Lung (tissue), 12 donors: ENCODE results near the gene EXOC4. TPM values are rescaled to one million over a fixed set of nuclear protein-coding genes. Genes with fewer than 3 reads are reported as not detected.

ENCODE experiments used
- ATAC-seq: fragments of 200-7000 bp; cut with Tn5 transposase; one replicate; pipeline ENCODE4 v1.9.1; 2020; ENCODE audit warnings: moderate number of reproducible peaks; ENCODE audit not compliant: insufficient read depth, low FRiP score
- DNase-seq, 3 donors: peaks; one replicate each; pipeline ENCODE4 v3.0.0-alpha.2; 2013 to 2017
- H3K27ac ChIP-seq, 2 donors: one replicate each; pipeline ENCODE4 v1.5.1; 2013; ENCODE audit warnings: mild to moderate bottlenecking in 2 of 2, moderate library complexity in 2 of 2, control low read depth in 1 of 2, inconsistent platforms in 1 of 2, low read depth in 1 of 2, low read length in 1 of 2
- H3K27me3 ChIP-seq, 3 donors: one replicate each; pipeline ENCODE4 v1.5.1; 2013; ENCODE audit warnings: low read length in 2 of 3; ENCODE audit not compliant: control insufficient read depth in 3 of 3, insufficient read depth in 3 of 3
- H3K36me3 ChIP-seq, 4 donors: one replicate each; pipeline ENCODE4 v1.5.1; 2013; ENCODE audit warnings: low read length in 4 of 4, mild to moderate bottlenecking in 1 of 4, moderate library complexity in 1 of 4; ENCODE audit not compliant: control insufficient read depth in 4 of 4, insufficient read depth in 4 of 4
- H3K4me1 ChIP-seq, 5 donors: one replicate each; pipeline ENCODE4 v1.5.1; 2013; ENCODE audit warnings: low read length in 5 of 5, mild to moderate bottlenecking in 2 of 5, moderate library complexity in 1 of 5; ENCODE audit not compliant: control insufficient read depth in 5 of 5, insufficient read depth in 5 of 5
- H3K4me3 ChIP-seq: one replicate; pipeline ENCODE4 v1.5.1; 2013; ENCODE audit warnings: mild to moderate bottlenecking, control low read depth, moderate library complexity
- H3K9ac ChIP-seq, 2 donors: one replicate each; pipeline ENCODE4 v1.5.1; 2013; ENCODE audit warnings: low read length in 2 of 2, control low read depth in 1 of 2; ENCODE audit not compliant: insufficient read depth in 1 of 2
- H3K9me3 ChIP-seq, 4 donors: one replicate each; pipeline ENCODE4 v1.5.1; 2013; ENCODE audit warnings: low read length in 3 of 4, mild to moderate bottlenecking in 1 of 4, moderate library complexity in 1 of 4; ENCODE audit not compliant: control insufficient read depth in 4 of 4, insufficient read depth in 3 of 4
- WGBS, 2 donors: extraction: QIAGEN DNeasy Blood & Tissue Kit; methylation state at CpG; one replicate each; pipeline ENCODE4 v1.1.7; 2013; 5-methylcytosine and 5-hydroxymethylcytosine counted together
- polyA plus RNA-seq, 2 donors: library from polyadenylated mRNA; stranded (reverse); fragments of 200-250 nt; gene quantifications; one replicate each; pipeline ENCODE4 v1.2.1, GENCODE V29; 2013
- total RNA-seq, 2 donors: library from RNA; depleted of rRNA in 1 of 2; stranded (reverse); fragments of >200 nt in 1 of 2; gene quantifications; one replicate each; pipeline ENCODE4 v1.2.1, GENCODE V29; 2014 to 2021
- TF ChIP-seq, protein P1 (sequence below): IDR thresholded peaks from 2 replicates; pipeline ENCODE4 v1.5.1; 2012; ENCODE audit warnings: mild to moderate bottlenecking; ENCODE audit errors: control extremely low read depth, extremely low read depth
- donor health status: control.
- donor health status: control.
- donor health status: Bipolar disorder and iron deficiency.
- donor health status: healthy.
- donor health status: DM: yes; HTN: yes; CAD: no.

EXOC4 gene
- total and polyA plus RNA-seq, 4 donors = 10.3 to 232 (median 47.4) TPM

GRCh38 chr7:133563251-133563650, 310.4 kb downstream of the EXOC4 start:
- Histone ChIP-seq H3K4me1 (no peaks in the 10 kb centered on the region), H3K9ac (no peak overlapping the region), H3K9me3 (peaks cover 0 to 2% (median 0%) of the 10 kb centered on the region in 4 donors), H3K4me3 (no peak overlapping the region), H3K27ac (no peak overlapping the region), H3K36me3 (no peaks in the 10 kb centered on the region), H3K27me3 (no peaks in the 10 kb centered on the region)
- no peak for DNase-seq
- ATAC-seq = no peak
- 34 to 70% methylated on average over 5 of the region's 5 CpGs for WGBS, 2 donors
- TF ChIP-seq, protein P1, sequence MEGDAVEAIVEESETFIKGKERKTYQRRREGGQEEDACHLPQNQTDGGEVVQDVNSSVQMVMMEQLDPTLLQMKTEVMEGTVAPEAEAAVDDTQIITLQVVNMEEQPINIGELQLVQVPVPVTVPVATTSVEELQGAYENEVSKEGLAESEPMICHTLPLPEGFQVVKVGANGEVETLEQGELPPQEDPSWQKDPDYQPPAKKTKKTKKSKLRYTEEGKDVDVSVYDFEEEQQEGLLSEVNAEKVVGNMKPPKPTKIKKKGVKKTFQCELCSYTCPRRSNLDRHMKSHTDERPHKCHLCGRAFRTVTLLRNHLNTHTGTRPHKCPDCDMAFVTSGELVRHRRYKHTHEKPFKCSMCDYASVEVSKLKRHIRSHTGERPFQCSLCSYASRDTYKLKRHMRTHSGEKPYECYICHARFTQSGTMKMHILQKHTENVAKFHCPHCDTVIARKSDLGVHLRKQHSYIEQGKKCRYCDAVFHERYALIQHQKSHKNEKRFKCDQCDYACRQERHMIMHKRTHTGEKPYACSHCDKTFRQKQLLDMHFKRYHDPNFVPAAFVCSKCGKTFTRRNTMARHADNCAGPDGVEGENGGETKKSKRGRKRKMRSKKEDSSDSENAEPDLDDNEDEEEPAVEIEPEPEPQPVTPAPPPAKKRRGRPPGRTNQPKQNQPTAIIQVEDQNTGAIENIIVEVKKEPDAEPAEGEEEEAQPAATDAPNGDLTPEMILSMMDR = no peak

GRCh38 chr7:133564484-133564883, 311.6 kb downstream of the EXOC4 start:
- TF ChIP-seq, protein P1 = no peak
- ATAC-seq (no peak), DNase-seq (no peak)
- Histone ChIP-seq H3K4me3 (no peak overlapping the region), H3K27ac (no peak overlapping the region), H3K27me3 (no peaks in the 10 kb centered on the region), H3K9me3 (peaks cover 0 to 2% (median 0%) of the 10 kb centered on the region in 4 donors), H3K36me3 (no peaks in the 10 kb centered on the region), H3K4me1 (no peaks in the 10 kb centered on the region), H3K9ac (no peak overlapping the region)
- 93 to 96% methylated on average over 2 of the region's 2 CpGs for whole genome bisulfite sequencing, 2 donors

- Histone ChIP-seq H3K4me3 (no peak overlapping the region), H3K9me3 (peaks cover 0 to 2% (median 0%) of the 10 kb centered on the region in 4 donors), H3K4me1 (no peaks in the 10 kb centered on the region), H3K36me3 (no peaks in the 10 kb centered on the region), H3K27ac (no peak overlapping the region), H3K27me3 (no peaks in the 10 kb centered on the region), H3K9ac (no peak overlapping the region)
- ATAC-seq = no peak
- TF ChIP-seq, protein P1 = no peak
- 74 to 91% methylated on average over 3 of the region's 3 CpGs for WGBS, 2 donors
- DNase-seq = no peak
Measured at GRCh38 chr7:133568544-133568943, 315.7 kb downstream of the EXOC4 start.

GRCh38 chr7:133570321-133570720, 317.4 kb downstream of the EXOC4 start:
- DNase-seq (no peak), ATAC-seq (no peak)
- Histone ChIP-seq H3K9me3 (peaks cover 0 to 2% (median 0%) of the 10 kb centered on the region in 4 donors), H3K27ac (no peak overlapping the region), H3K36me3 (no peaks in the 10 kb centered on the region), H3K4me3 (no peak overlapping the region), H3K9ac (no peak overlapping the region), H3K27me3 (no peaks in the 10 kb centered on the region), H3K4me1 (no peaks in the 10 kb centered on the region)
- TF ChIP-seq, protein P1 = no peak
- WGBS, 2 donors = 73 to 91% methylated on average over 3 of the region's 3 CpGs
